ENCODE results near the gene MEF2C. TPM values are rescaled to one million over a fixed set of nuclear protein-coding genes. Genes with fewer than 3 reads are reported as not detected.

Gene MEF2C
- total RNA-seq, 1 donor from 2014 or later: under 0.01 TPM

- DNase-seq (ENCODE audit: low read depth) (no peak), FAIRE-seq (no peak)
- no peak for TF ChIP-seq CTCF (IDR thresholded peaks at IDR 0.05; ENCODE audit: insufficient read depth, low read length, severe bottlenecking)
- Histone ChIP-seq H3K27me3 (ENCODE audit: control insufficient read depth, insufficient read depth, low read length) (peaks cover 66% of the 10 kb centered on the region), H3K4me3 (ENCODE audit: low read depth, low read length) (no peak overlapping the region), H3K36me3 (ENCODE audit: control insufficient read depth, insufficient read depth, low read length) (no peaks in the 10 kb centered on the region)
Observed at GRCh38 chr5:88675708-88676636, 207.0 kb downstream of the MEF2C start.

GRCh38 chr5:88675168-88675707 is 207.7 kb downstream of the MEF2C start:
- FAIRE-seq (no peak), DNase-seq (ENCODE audit: low read depth) (no peak)
- no peak for TF ChIP-seq CTCF (IDR thresholded peaks at IDR 0.05; ENCODE audit: insufficient read depth, low read length, severe bottlenecking)
- H3K27me3 ChIP-seq (ENCODE audit: control insufficient read depth, insufficient read depth, low read length): peaks cover 60% of the 10 kb centered on the region
- no peak overlapping the region for H3K4me3 ChIP-seq (ENCODE audit: low read depth, low read length)
- H3K36me3 ChIP-seq (ENCODE audit: control insufficient read depth, insufficient read depth, low read length): no peaks in the 10 kb centered on the region

- Histone ChIP-seq H3K4me3 (ENCODE audit: low read depth, low read length) (no peak overlapping the region), H3K27me3 (ENCODE audit: control insufficient read depth, insufficient read depth, low read length) (peaks cover 55% of the 10 kb centered on the region), H3K36me3 (ENCODE audit: control insufficient read depth, insufficient read depth, low read length) (no peaks in the 10 kb centered on the region)
- no peak for TF ChIP-seq CTCF (IDR thresholded peaks at IDR 0.05; ENCODE audit: insufficient read depth, low read length, severe bottlenecking)
- no peak for DNase-seq (ENCODE audit: low read depth)
- FAIRE-seq: no peak
Observed at GRCh38 chr5:88674356-88675167, 208.4 kb downstream of the MEF2C start.

GRCh38 chr5:88673253-88674105 is 209.5 kb downstream of the MEF2C start:
- Histone ChIP-seq H3K4me3 (ENCODE audit: low read depth, low read length) (no peak overlapping the region), H3K36me3 (ENCODE audit: control insufficient read depth, insufficient read depth, low read length) (no peaks in the 10 kb centered on the region), H3K27me3 (ENCODE audit: control insufficient read depth, insufficient read depth, low read length) (peaks cover 47% of the 10 kb centered on the region)
- no peak for DNase-seq (ENCODE audit: low read depth)
- no peak for TF ChIP-seq CTCF (IDR thresholded peaks at IDR 0.05; ENCODE audit: insufficient read depth, low read length, severe bottlenecking)
- no peak for FAIRE-seq

GRCh38 chr5:88672644-88673252 is 210.2 kb downstream of the MEF2C start:
- FAIRE-seq: no peak
- no peak for TF ChIP-seq CTCF (IDR thresholded peaks at IDR 0.05; ENCODE audit: insufficient read depth, low read length, severe bottlenecking)
- H3K36me3 ChIP-seq (ENCODE audit: control insufficient read depth, insufficient read depth, low read length): no peaks in the 10 kb centered on the region
- DNase-seq (ENCODE audit: low read depth): no peak
- H3K4me3 ChIP-seq (ENCODE audit: low read depth, low read length): no peak overlapping the region
- H3K27me3 ChIP-seq (ENCODE audit: control insufficient read depth, insufficient read depth, low read length): peaks cover 44% of the 10 kb centered on the region
